ENCODE measurements around the gene ADGRV1.
"Not testable (repeated sequence)": the region's sequence is repeated elsewhere in the genome, so short reads cannot be mapped to it uniquely, and the experiment has no call there.

ADGRV1 gene

GRCh38 chr5:90962481-90962880 lies 403.9 kb downstream of the ADGRV1 start:
- no peak for DNase-seq

- no peak for DNase-seq
Measured at GRCh38 chr5:90965110-90965685, 406.6 kb downstream of the ADGRV1 start.

- DNase-seq: no peak
Measured at GRCh38 chr5:90967443-90967842, 408.8 kb downstream of the ADGRV1 start.

GRCh38 chr5:90967851-90968250 lies 409.3 kb downstream of the ADGRV1 start:
- DNase-seq: no peak

- no peak for DNase-seq
Measured at GRCh38 chr5:90968319-90968718, 409.7 kb downstream of the ADGRV1 start.

GRCh38 chr5:90969945-90970344 lies 411.3 kb downstream of the ADGRV1 start:
- not testable (repeated sequence) for DNase-seq

GRCh38 chr5:90981177-90981576 lies 422.6 kb downstream of the ADGRV1 start:
- DNase-seq: no peak

GRCh38 chr5:90981821-90982220 lies 423.2 kb downstream of the ADGRV1 start:
- no peak for DNase-seq

GRCh38 chr5:90982576-90982975 lies 424.0 kb downstream of the ADGRV1 start:
- DNase-seq: no peak

- no peak for DNase-seq
Measured at GRCh38 chr5:90983148-90983547, 424.6 kb downstream of the ADGRV1 start.

GRCh38 chr5:90983711-90984124 lies 425.1 kb downstream of the ADGRV1 start:
- DNase-seq: no peak

- DNase-seq: no peak
Measured at GRCh38 chr5:90985341-90985740, 426.7 kb downstream of the ADGRV1 start.

GRCh38 chr5:90987726-90988125 lies 429.1 kb downstream of the ADGRV1 start:
- DNase-seq: no peak

- no peak for DNase-seq
Measured at GRCh38 chr5:90991201-90991600, 432.6 kb downstream of the ADGRV1 start.

GRCh38 chr5:90994796-90995195 lies 436.2 kb downstream of the ADGRV1 start:
- DNase-seq: no peak

- no peak for DNase-seq
Measured at GRCh38 chr5:90996089-90996488, 437.5 kb downstream of the ADGRV1 start.

- no peak for DNase-seq
Measured at GRCh38 chr5:90997082-90997481, 438.5 kb downstream of the ADGRV1 start.

- DNase-seq: no peak
Measured at GRCh38 chr5:91000743-91001142, 442.1 kb downstream of the ADGRV1 start.

GRCh38 chr5:91006713-91007112 lies 448.1 kb downstream of the ADGRV1 start:
- DNase-seq: no peak

GRCh38 chr5:91007251-91007650 lies 448.7 kb downstream of the ADGRV1 start:
- no peak for DNase-seq

- no peak for DNase-seq
Measured at GRCh38 chr5:91007780-91008402, 449.3 kb downstream of the ADGRV1 start.

GRCh38 chr5:91010090-91010489 lies 451.5 kb downstream of the ADGRV1 start:
- no peak for DNase-seq

- DNase-seq: no peak
Measured at GRCh38 chr5:91011029-91011428, 452.4 kb downstream of the ADGRV1 start.

GRCh38 chr5:91012867-91013266 lies 454.3 kb downstream of the ADGRV1 start:
- not testable (repeated sequence) for DNase-seq

- DNase-seq: no peak
Measured at GRCh38 chr5:91016322-91016721, 457.7 kb downstream of the ADGRV1 start.
